Fibroblast of lung (primary cell): Measurements from ENCODE around the gene SLC66A2. TPM values are rescaled to one million over a fixed set of nuclear protein-coding genes. Genes with fewer than 3 reads are reported as not detected.

ENCODE experiments used
- DNase-seq, 2 donors: peaks; one replicate each; pipeline versions ENCODE4 v3.0.0 to v3.0.0-alpha.2; 2010; ENCODE audit warnings: low read depth in 2 of 2
- H2AFZ ChIP-seq: 2 replicates; pipeline ENCODE4 v1.5.1; 2012; ENCODE audit warnings: low read length, control low read depth, inconsistent platforms
- H3K27ac ChIP-seq: 2 replicates; pipeline ENCODE4 v1.5.1; 2011; ENCODE audit warnings: low read length, control low read depth; ENCODE audit not compliant: insufficient read depth
- H3K27me3 ChIP-seq: 2 replicates; pipeline ENCODE4 v1.5.1; 2011; ENCODE audit warnings: mild to moderate bottlenecking, low read length; ENCODE audit not compliant: control insufficient read depth, insufficient read depth
- H3K36me3 ChIP-seq: 2 replicates; pipeline ENCODE4 v1.5.1; 2011; ENCODE audit warnings: low read length; ENCODE audit not compliant: control insufficient read depth, insufficient read depth
- H3K4me1 ChIP-seq: 2 replicates; pipeline ENCODE4 v1.5.1; 2011; ENCODE audit warnings: low read length; ENCODE audit not compliant: control insufficient read depth, insufficient read depth; ENCODE audit errors: extremely low read depth
- H3K4me2 ChIP-seq: 2 replicates; pipeline ENCODE4 v1.5.1; 2011; ENCODE audit warnings: low read length, control low read depth; ENCODE audit not compliant: insufficient read depth; ENCODE audit errors: extremely low read depth
- H3K4me3 ChIP-seq, 4 experiments: fragments of 200-600 bp in 1 of 4; sonication (generic) in 1 of 4; replicated peaks in 1 of 4; 2 replicates each; pipeline ENCODE4 v1.5.1; 2011 to 2016; ENCODE audit warnings: low read length in 4 of 4, low read depth in 3 of 4, mild to moderate bottlenecking in 3 of 4, control low read depth in 2 of 4, inconsistent platforms in 1 of 4, mixed read lengths in 1 of 4; ENCODE audit not compliant: insufficient read depth in 1 of 4; ENCODE audit errors: control extremely low read depth in 1 of 4
- H3K79me2 ChIP-seq: 2 replicates; pipeline ENCODE4 v1.5.1; 2012; ENCODE audit warnings: mild to moderate bottlenecking, low read length, inconsistent platforms; ENCODE audit not compliant: control insufficient read depth, insufficient read depth
- H3K9ac ChIP-seq: 2 replicates; pipeline ENCODE4 v1.5.1; 2011; ENCODE audit warnings: mild to moderate bottlenecking, low read length, control low read depth; ENCODE audit not compliant: insufficient read depth
- H3K9me3 ChIP-seq: 2 replicates; pipeline ENCODE4 v1.5.1; 2012; ENCODE audit warnings: low read depth, low read length; ENCODE audit not compliant: control insufficient read depth, insufficient read depth
- H4K20me1 ChIP-seq: 2 replicates; pipeline ENCODE4 v1.5.1; 2011; ENCODE audit warnings: low read length; ENCODE audit not compliant: control insufficient read depth, insufficient read depth; ENCODE audit errors: extremely low read depth
- EZH2 ChIP-seq: IDR thresholded peaks from 2 replicates; pipeline ENCODE4 v1.5.1; 2012; ENCODE audit warnings: low read length, control low read depth, mild to moderate bottlenecking; ENCODE audit errors: missing control alignments
- polyA plus RNA-seq, 2 donors: library from polyadenylated mRNA; depleted of rRNA in 1 of 2; stranded (reverse) in 1 of 2; unstranded in 1 of 2; fragments of >200 nt; gene quantifications; 2 replicates each; pipeline ENCODE4 v1.2.1, GENCODE V29; 2011 to 2012; ENCODE audit warnings: missing spikeins in 1 of 2
- total RNA-seq: library from RNA; depleted of rRNA; stranded (reverse); fragments of >200 nt; gene quantifications from 2 replicates; pipeline ENCODE4 v1.2.1, GENCODE V29; 2014
- TF ChIP-seq, protein P1 (sequence below), 2 donors: IDR thresholded peaks in 1 of 2; conservative IDR thresholded peaks in 1 of 2; 1 replicate in 1 of 2; 2 replicates in 1 of 2; pipeline ENCODE4 v1.5.1; 2011 to 2012; ENCODE audit warnings: low read length in 2 of 2, control low read depth in 1 of 2, inconsistent platforms in 1 of 2, low read depth in 1 of 2, mild to moderate bottlenecking in 1 of 2

Gene SLC66A2
- total and polyA plus RNA-seq, 2 donors (not counting 1 experiment from before 2014, with no cell fraction given) = 13.2 to 46.1 TPM

DNA sequence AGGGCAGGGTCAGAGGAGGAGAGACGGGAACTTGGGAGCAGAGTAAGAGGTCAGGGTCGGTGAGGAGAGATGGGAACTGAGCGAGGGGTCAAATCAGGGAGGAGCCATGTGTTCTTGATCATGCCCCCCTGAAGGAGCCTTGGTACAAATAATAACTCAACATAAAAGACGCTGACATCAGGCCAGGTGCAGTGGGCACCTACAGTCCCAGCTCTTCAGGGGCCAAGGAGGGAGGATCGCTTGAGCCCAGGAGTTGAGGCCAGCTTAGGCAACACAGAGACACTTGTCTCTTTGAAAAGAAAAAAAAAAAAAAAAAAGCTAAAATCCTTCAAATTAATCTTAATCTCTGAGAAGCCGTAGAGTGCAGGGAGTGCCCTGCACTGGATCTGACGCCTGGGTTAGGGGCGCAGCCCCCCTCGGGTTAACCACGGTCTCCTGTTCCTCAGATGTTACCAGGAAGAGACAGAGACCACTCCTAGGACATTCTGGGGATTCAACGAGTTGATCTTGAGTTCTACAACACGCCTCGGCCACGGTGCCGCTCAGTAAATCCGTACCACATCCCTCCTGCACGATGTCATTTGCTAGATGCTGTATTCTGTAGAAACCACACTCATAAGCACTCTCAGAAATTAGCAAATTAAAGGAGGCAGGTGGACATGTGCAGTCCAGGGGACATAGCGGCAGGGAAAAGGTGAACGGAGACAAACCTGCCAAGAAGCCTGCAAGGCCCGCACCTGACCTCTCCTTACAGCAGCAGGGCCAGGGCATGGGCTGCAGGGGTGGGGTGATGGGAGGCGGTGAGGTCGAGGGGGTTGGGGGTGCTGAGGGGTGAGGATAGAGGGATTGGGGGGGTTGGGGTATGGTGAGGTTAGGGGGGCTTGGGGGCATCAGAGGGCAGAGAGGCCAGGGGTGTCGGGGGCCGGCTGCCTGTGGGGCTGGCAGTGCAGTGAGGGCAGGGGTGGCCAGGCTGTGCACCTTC is 29.2 kb downstream of the SLC66A2 start:
- DNase-seq = no peak
- H3K4me2 ChIP-seq = no peak overlapping the region
- H3K36me3 ChIP-seq = peaks cover 7% of the 10 kb centered on the region
- H2AFZ ChIP-seq = no peak overlapping the region
- TF ChIP-seq, protein P1, sequence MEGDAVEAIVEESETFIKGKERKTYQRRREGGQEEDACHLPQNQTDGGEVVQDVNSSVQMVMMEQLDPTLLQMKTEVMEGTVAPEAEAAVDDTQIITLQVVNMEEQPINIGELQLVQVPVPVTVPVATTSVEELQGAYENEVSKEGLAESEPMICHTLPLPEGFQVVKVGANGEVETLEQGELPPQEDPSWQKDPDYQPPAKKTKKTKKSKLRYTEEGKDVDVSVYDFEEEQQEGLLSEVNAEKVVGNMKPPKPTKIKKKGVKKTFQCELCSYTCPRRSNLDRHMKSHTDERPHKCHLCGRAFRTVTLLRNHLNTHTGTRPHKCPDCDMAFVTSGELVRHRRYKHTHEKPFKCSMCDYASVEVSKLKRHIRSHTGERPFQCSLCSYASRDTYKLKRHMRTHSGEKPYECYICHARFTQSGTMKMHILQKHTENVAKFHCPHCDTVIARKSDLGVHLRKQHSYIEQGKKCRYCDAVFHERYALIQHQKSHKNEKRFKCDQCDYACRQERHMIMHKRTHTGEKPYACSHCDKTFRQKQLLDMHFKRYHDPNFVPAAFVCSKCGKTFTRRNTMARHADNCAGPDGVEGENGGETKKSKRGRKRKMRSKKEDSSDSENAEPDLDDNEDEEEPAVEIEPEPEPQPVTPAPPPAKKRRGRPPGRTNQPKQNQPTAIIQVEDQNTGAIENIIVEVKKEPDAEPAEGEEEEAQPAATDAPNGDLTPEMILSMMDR (conservative IDR thresholded peaks at IDR 0.05 in 1 of 2, IDR thresholded peaks at IDR 0.05 in 1 of 2; ENCODE audit: low read depth in 1 of 2, low read length in 2 of 2) = no peak
- no peak for TF ChIP-seq EZH2
- no peak overlapping the region for H3K27ac ChIP-seq
- H3K4me1 ChIP-seq = no peaks in the 10 kb centered on the region
- no peaks in the 10 kb centered on the region for H3K9me3 ChIP-seq
- no peaks in the 10 kb centered on the region for H3K79me2 ChIP-seq
- no peak overlapping the region for H3K9ac ChIP-seq
- H3K4me3 ChIP-seq = no peak overlapping the region
- H4K20me1 ChIP-seq = no peaks in the 10 kb centered on the region
- H3K27me3 ChIP-seq = no peaks in the 10 kb centered on the region

DNA sequence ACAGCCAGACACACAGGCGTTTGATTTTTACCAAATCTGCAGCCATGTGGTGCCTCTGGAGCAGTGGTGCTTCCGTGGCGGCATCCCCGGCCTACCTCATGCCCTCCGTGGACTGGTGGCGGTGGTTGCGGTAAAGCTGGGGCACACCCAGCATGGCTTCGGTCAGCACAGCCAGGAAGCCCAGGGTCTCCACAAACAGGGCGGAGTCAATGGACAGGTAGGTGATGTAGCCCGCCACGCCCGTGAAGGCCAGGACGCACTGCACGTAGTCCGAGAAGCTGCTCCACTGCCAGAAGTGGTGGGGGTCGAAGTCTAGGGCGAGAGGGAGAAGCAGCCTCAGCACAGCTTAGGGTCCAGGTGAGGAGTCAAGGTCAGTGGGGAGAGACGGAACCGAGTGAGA is 32.4 kb downstream of the SLC66A2 start:
- H3K4me3 ChIP-seq = no peak overlapping the region
- H3K27me3 ChIP-seq = no peaks in the 10 kb centered on the region
- TF ChIP-seq, protein P1 (conservative IDR thresholded peaks at IDR 0.05 in 1 of 2, IDR thresholded peaks at IDR 0.05 in 1 of 2; ENCODE audit: low read depth in 1 of 2, low read length in 2 of 2) = no peak
- TF ChIP-seq EZH2 = no peak
- no peak overlapping the region for H3K9ac ChIP-seq
- no peak overlapping the region for H2AFZ ChIP-seq
- no peaks in the 10 kb centered on the region for H3K79me2 ChIP-seq
- peaks cover 9% of the 10 kb centered on the region for H3K36me3 ChIP-seq
- no peak for DNase-seq
- no peak overlapping the region for H3K4me2 ChIP-seq
- H3K9me3 ChIP-seq = no peaks in the 10 kb centered on the region
- H3K4me1 ChIP-seq = no peaks in the 10 kb centered on the region
- no peaks in the 10 kb centered on the region for H4K20me1 ChIP-seq
- no peak overlapping the region for H3K27ac ChIP-seq

DNA sequence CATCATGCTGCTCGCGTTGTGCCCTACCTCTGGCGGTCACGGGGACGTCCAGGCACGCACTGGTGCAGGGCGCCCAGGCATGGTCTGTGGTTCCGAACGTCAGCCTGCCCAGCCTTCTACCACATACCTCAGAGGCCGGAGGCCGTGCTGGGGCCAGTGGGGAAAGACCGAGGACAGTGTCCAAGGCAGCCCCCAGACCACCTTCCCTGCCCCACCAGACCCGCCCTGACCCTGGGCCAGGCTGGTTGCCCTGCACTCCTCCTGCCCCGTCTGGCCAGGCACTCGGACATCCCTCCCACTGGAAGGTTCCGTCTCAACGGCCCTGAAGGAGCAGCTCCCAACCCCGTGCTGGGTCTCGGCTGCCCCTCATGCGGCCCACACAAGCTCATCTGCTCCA is 32.8 kb downstream of the SLC66A2 start:
- DNase-seq = no peak
- H3K27me3 ChIP-seq = no peaks in the 10 kb centered on the region
- no peak overlapping the region for H3K9ac ChIP-seq
- H3K36me3 ChIP-seq = peaks cover 9% of the 10 kb centered on the region
- H3K4me1 ChIP-seq = no peaks in the 10 kb centered on the region
- no peaks in the 10 kb centered on the region for H3K79me2 ChIP-seq
- H3K4me2 ChIP-seq = no peak overlapping the region
- H3K9me3 ChIP-seq = no peaks in the 10 kb centered on the region
- no peak overlapping the region for H3K4me3 ChIP-seq
- H4K20me1 ChIP-seq = no peaks in the 10 kb centered on the region
- TF ChIP-seq, protein P1 (conservative IDR thresholded peaks at IDR 0.05 in 1 of 2, IDR thresholded peaks at IDR 0.05 in 1 of 2; ENCODE audit: low read depth in 1 of 2, low read length in 2 of 2) = no peak
- TF ChIP-seq EZH2 = no peak
- H3K27ac ChIP-seq = no peak overlapping the region
- no peak overlapping the region for H2AFZ ChIP-seq
